ENCODE measurements around the gene ZNF865. TPM values are rescaled to one million over a fixed set of nuclear protein-coding genes. Genes with fewer than 3 reads are reported as not detected.

ZNF865 gene
- total RNA-seq, 1 experiment from 2014 or later: 21.7 TPM

GRCh38 chr19:55660404-55660803, 55.0 kb downstream of the ZNF865 start (continued):
- no peak for TF ChIP-seq RORB (CRISPR knock-in tag; IDR thresholded peaks at IDR 0.05)

DNA sequence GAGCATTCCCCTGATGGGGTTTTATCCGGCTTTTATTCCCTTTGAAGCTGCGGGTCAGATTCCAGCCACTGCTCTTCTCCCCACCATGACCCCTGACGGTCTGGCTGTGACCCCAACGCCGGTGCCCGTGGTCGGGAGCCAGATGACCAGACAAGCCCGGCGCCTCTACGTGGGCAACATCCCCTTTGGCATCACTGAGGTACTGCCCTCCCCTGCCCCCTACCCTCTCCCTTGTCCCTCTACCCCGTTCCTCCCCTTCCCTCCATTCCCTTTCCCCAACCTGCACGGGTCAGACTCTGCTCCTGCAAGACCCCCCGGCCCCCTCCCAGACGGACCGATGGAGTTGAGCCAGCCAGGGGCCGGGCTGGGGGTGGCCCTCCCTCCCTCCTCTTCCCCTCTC, 55.5 kb downstream of the ZNF865 start:
- ChIA-PET CTCF (no interaction called here), POLR2A (no interaction called here)
- DNase-seq (ENCODE audit: low spot score): no peak
- Mint-ChIP-seq H3K27ac (no peak overlapping the region), H3K36me3 (peaks cover 51% of the 10 kb centered on the region), H3K9me3 (no peaks in the 10 kb centered on the region), H3K4me1 (peaks cover 28% of the 10 kb centered on the region), H3K27me3 (ENCODE audit: low read depth) (no peaks in the 10 kb centered on the region; the same call in 1 of the 2 replicates), H3K4me3 (no peak overlapping the region)
- no peak for ATAC-seq
- no peak for TF ChIP-seq E2F4 (CRISPR knock-in tag; IDR thresholded peaks at IDR 0.05; ENCODE audit: borderline replicate concordance, low read depth)
- TF ChIP-seq, protein P1, sequence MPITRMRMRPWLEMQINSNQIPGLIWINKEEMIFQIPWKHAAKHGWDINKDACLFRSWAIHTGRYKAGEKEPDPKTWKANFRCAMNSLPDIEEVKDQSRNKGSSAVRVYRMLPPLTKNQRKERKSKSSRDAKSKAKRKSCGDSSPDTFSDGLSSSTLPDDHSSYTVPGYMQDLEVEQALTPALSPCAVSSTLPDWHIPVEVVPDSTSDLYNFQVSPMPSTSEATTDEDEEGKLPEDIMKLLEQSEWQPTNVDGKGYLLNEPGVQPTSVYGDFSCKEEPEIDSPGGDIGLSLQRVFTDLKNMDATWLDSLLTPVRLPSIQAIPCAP (CRISPR knock-in tag; IDR thresholded peaks at IDR 0.05): no peak
- no peak for TF ChIP-seq ATF1 (CRISPR knock-in tag; IDR thresholded peaks at IDR 0.05)
- no peak for TF ChIP-seq ZNF121 (CRISPR knock-in tag; IDR thresholded peaks at IDR 0.05)
- no peak for TF ChIP-seq NR3C1 (CRISPR knock-in tag; conservative IDR thresholded peaks at IDR 0.05; ENCODE audit: low read depth)
- TF ChIP-seq ZNF219 (CRISPR knock-in tag; IDR thresholded peaks at IDR 0.05; ENCODE audit: borderline replicate concordance): no peak
- TF ChIP-seq, protein P2, sequence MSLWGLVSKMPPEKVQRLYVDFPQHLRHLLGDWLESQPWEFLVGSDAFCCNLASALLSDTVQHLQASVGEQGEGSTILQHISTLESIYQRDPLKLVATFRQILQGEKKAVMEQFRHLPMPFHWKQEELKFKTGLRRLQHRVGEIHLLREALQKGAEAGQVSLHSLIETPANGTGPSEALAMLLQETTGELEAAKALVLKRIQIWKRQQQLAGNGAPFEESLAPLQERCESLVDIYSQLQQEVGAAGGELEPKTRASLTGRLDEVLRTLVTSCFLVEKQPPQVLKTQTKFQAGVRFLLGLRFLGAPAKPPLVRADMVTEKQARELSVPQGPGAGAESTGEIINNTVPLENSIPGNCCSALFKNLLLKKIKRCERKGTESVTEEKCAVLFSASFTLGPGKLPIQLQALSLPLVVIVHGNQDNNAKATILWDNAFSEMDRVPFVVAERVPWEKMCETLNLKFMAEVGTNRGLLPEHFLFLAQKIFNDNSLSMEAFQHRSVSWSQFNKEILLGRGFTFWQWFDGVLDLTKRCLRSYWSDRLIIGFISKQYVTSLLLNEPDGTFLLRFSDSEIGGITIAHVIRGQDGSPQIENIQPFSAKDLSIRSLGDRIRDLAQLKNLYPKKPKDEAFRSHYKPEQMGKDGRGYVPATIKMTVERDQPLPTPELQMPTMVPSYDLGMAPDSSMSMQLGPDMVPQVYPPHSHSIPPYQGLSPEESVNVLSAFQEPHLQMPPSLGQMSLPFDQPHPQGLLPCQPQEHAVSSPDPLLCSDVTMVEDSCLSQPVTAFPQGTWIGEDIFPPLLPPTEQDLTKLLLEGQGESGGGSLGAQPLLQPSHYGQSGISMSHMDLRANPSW (CRISPR knock-in tag; conservative IDR thresholded peaks at IDR 0.05; ENCODE audit: low read depth): no peak
- TF ChIP-seq, protein P3, sequence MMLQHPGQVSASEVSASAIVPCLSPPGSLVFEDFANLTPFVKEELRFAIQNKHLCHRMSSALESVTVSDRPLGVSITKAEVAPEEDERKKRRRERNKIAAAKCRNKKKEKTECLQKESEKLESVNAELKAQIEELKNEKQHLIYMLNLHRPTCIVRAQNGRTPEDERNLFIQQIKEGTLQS (CRISPR knock-in tag; conservative IDR thresholded peaks at IDR 0.05): no peak
- TF ChIP-seq GABPB1 (CRISPR knock-in tag; IDR thresholded peaks at IDR 0.05): no peak
- TF ChIP-seq, protein P4, sequence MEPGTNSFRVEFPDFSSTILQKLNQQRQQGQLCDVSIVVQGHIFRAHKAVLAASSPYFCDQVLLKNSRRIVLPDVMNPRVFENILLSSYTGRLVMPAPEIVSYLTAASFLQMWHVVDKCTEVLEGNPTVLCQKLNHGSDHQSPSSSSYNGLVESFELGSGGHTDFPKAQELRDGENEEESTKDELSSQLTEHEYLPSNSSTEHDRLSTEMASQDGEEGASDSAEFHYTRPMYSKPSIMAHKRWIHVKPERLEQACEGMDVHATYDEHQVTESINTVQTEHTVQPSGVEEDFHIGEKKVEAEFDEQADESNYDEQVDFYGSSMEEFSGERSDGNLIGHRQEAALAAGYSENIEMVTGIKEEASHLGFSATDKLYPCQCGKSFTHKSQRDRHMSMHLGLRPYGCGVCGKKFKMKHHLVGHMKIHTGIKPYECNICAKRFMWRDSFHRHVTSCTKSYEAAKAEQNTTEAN (CRISPR knock-in tag; IDR thresholded peaks at IDR 0.05): no peak
- TF ChIP-seq RELA (CRISPR knock-in tag; IDR thresholded peaks at IDR 0.05; ENCODE audit: borderline replicate concordance): no peak
- no peak for TF ChIP-seq ZMAT4 (CRISPR knock-in tag; IDR thresholded peaks at IDR 0.05)
- no peak for TF ChIP-seq USF1 (CRISPR knock-in tag; IDR thresholded peaks at IDR 0.05)
- TF ChIP-seq KAT7 (CRISPR knock-in tag; IDR thresholded peaks at IDR 0.05; ENCODE audit: borderline replicate concordance): no peak

GRCh38 chr19:55661826-55662225, 56.4 kb downstream of the ZNF865 start:
- Mint-ChIP-seq H3K27me3 (ENCODE audit: low read depth) (no peaks in the 10 kb centered on the region; the same call in 1 of the 2 replicates), H3K27ac (peak overlapping the region; percentile 17; the same call in 1 of the 2 replicates), H3K9me3 (no peaks in the 10 kb centered on the region), H3K4me1 (peaks cover 20% of the 10 kb centered on the region), H3K36me3 (peaks cover 53% of the 10 kb centered on the region), H3K4me3 (no peak overlapping the region)
- no peak for ATAC-seq
- ChIA-PET POLR2A (no interaction called here), CTCF (interaction anchor here (1.0 kb wide), 1 partner anchor 10 kb away, joined by 3 read pairs; no protein-coding TSS in a partner anchor)
- no peak for DNase-seq (ENCODE audit: low spot score)
- TF ChIP-seq, protein P5, sequence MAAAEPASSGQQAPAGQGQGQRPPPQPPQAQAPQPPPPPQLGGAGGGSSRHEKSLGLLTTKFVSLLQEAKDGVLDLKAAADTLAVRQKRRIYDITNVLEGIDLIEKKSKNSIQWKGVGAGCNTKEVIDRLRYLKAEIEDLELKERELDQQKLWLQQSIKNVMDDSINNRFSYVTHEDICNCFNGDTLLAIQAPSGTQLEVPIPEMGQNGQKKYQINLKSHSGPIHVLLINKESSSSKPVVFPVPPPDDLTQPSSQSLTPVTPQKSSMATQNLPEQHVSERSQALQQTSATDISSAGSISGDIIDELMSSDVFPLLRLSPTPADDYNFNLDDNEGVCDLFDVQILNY (CRISPR knock-in tag; IDR thresholded peaks at IDR 0.05): no peak
- TF ChIP-seq FOXJ3 (CRISPR knock-in tag; IDR thresholded peaks at IDR 0.05; ENCODE audit: borderline replicate concordance) (no peak), FOXK1 (CRISPR knock-in tag; IDR thresholded peaks at IDR 0.05) (no peak), ELF4 (CRISPR knock-in tag; IDR thresholded peaks at IDR 0.05; ENCODE audit: low read depth) (no peak), NR2C2 (CRISPR knock-in tag; IDR thresholded peaks at IDR 0.05) (no peak), AFF4 (CRISPR knock-in tag; IDR thresholded peaks at IDR 0.05; ENCODE audit: borderline replicate concordance) (no peak), ZBTB21 (CRISPR knock-in tag; IDR thresholded peaks at IDR 0.05; ENCODE audit: borderline replicate concordance) (no peak)
